Activated T-helper 1 cell treated with anti-CD3 and anti-CD28 coated beads, Interleukin-12 subunit alpha, Interleukin-12 subunit beta, Interleukin-2, Interleukin-4 antibody, amounts not matched to agents 30 ng/mL and 10 ng/mL and 1 ng/mL, durations not matched to agents 14 hours and 24 hours and 36 hours (primary cell): ENCODE results near the gene CD8B. TPM values are rescaled to one million over a fixed set of nuclear protein-coding genes. Genes with fewer than 3 reads are reported as not detected.
"Not testable (repeated sequence)": the region's sequence is repeated elsewhere in the genome, so short reads cannot be mapped to it uniquely, and the experiment has no call there.

ENCODE experiments used
- DNase-seq: peaks from one replicate; pipeline ENCODE4 v3.0.0; 2021; ENCODE audit warnings: low spot score
- H3K27ac Mint-ChIP-seq: one replicate; pipeline ENCODE4 v1.8.0; 2021; ENCODE audit warnings: mild to moderate bottlenecking, mixed read lengths
- H3K27me3 Mint-ChIP-seq: one replicate; pipeline ENCODE4 v1.8.0; 2022; ENCODE audit warnings: mild to moderate bottlenecking, moderate library complexity, mixed read lengths; ENCODE audit not compliant: insufficient read depth
- H3K36me3 Mint-ChIP-seq: one replicate; pipeline ENCODE4 v1.8.0; 2021; ENCODE audit warnings: low read depth, mixed read lengths
- H3K4me1 Mint-ChIP-seq: one replicate; pipeline ENCODE4 v1.8.0; 2021; ENCODE audit warnings: low read depth, mixed read lengths
- H3K4me3 Mint-ChIP-seq: one replicate; pipeline ENCODE4 v1.8.0; 2021; ENCODE audit warnings: mild to moderate bottlenecking, moderate library complexity, mixed read lengths
- H3K9me3 Mint-ChIP-seq: one replicate; pipeline ENCODE4 v1.8.0; 2021; ENCODE audit warnings: mixed read lengths
- intact Hi-C: fragments of 100-400 bp; cut with micrococcal nuclease; formaldehyde crosslinking; loops from one replicate; pipeline ENCODE4 v1.15.1; 2024
- total RNA-seq: library from RNA; stranded (reverse); gene quantifications from 2 replicates; pipeline ENCODE4 v1.2.3, GENCODE V29; 2022

CD8B gene
- total RNA-seq, result 0.86 and 1.5 TPM in 2 replicates

DNA sequence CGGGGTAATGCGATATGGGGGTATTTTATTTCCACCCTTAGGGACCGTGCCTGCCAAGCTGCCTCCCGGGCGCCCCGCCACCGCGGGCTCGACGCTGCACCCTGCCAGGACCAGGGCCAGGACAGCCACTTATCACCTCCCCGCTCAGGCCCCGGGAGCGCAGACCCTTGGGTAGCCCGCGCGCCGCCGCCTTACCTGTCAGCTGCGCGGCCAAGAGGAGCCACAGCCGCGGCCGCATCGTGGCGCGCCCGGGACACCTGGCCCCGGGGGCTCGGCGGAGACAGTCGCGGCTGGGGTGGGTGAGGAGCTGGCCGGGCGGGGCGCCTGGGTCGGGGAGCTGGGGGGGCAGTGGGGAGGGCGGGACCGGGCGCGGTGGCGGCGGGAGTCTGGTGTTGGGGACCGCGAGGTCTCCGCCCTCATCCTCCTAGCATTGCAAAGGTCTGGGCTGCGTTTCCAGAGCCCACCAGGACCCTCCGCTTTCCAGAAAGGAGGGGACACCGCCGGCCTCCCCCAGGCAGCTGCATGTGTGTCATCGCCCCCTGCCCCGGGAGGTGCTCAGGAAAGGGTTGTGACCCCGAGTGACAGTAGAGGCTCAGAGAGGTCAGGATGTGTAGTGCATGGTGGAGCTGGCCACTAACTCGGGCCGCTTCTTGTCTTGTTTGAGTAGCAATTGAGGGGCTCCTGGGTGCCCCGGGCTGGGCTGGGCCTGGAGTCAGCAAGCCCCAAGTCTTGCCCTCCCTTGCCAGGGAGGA, at the start of gene CD8B:
Gene CD8B, minus strand, starts transcription at position 259 of the 752 bp plus-strand sequence. Its CDS starts 21 bp downstream, at position 238.
- H3K9me3 Mint-ChIP-seq, H3K4me1 Mint-ChIP-seq, H3K36me3 Mint-ChIP-seq, intact Hi-C loops, H3K27ac Mint-ChIP-seq, DNase-seq: not testable (repeated sequence)
- Mint-ChIP-seq H3K4me3 (peak within 1 kb of the TSS; percentile 7), H3K27me3 (peaks cover 10% of the 10 kb centered on the region)

DNA sequence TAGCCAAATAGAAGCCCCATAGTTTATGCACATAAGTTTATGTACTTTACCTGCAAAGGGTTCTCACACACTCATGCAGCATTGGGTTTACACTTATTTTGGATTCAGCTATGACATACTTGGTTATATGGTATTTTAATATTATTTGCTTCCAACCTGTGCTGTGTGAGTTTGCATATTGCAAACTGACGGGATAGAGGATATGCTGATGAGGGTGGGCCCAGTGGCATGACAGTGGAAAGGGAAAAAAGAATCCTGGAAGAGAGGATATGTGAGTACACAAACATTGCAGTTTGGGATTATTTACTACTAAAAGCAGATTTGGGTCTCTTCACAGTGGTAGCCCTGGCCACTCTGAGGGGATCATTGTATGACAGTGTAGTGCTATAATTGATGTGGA, 44.2 kb upstream of the CD8B start:
- intact Hi-C loops, H3K9me3 Mint-ChIP-seq, H3K4me1 Mint-ChIP-seq, H3K27ac Mint-ChIP-seq, H3K4me3 Mint-ChIP-seq, H3K36me3 Mint-ChIP-seq, DNase-seq, H3K27me3 Mint-ChIP-seq: not testable (repeated sequence)

DNA sequence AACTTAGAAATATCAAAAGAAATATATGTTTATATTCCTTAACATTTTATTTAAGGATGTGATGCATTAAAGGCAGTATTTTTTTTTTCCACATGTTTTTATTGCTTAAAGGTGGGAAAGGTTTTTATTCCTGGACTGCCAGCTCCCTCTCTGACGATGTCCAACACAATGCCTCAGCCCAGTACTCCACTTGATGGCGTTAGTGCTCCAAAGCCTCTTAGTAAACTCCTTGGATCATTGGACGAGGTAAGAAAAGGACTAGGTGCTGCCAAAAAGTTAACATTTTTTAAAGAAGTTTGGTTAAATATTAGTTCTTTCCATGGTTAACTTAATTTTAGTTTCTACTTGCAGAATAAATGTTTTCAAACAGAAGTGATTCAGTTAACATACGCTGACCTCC, 39.0 kb upstream of the CD8B start:
- intact Hi-C loops, H3K36me3 Mint-ChIP-seq, H3K4me3 Mint-ChIP-seq, H3K27ac Mint-ChIP-seq, DNase-seq, H3K27me3 Mint-ChIP-seq, H3K9me3 Mint-ChIP-seq, H3K4me1 Mint-ChIP-seq: not testable (repeated sequence)

DNA sequence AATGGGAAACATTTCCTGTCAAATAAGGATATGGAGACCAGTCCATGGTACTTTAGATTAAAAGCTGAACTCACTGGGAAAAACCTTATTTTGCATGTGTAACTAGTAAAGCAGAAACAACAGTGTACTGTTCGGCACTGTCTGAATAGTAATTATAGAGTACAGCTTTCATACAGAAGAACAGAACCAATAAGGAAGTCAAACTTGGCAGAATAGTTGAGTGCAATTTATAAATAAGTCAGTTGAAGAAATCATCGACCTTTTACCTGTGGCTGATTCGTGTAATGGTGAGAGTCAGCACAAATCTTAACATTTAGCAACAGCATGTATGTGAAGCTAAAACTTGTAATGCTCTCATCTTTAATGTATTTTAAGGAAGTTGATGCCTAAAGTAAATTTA, 24.3 kb upstream of the CD8B start:
- H3K9me3 Mint-ChIP-seq, H3K4me3 Mint-ChIP-seq, H3K27me3 Mint-ChIP-seq, DNase-seq, H3K4me1 Mint-ChIP-seq, H3K27ac Mint-ChIP-seq, intact Hi-C loops, H3K36me3 Mint-ChIP-seq: not testable (repeated sequence)

DNA sequence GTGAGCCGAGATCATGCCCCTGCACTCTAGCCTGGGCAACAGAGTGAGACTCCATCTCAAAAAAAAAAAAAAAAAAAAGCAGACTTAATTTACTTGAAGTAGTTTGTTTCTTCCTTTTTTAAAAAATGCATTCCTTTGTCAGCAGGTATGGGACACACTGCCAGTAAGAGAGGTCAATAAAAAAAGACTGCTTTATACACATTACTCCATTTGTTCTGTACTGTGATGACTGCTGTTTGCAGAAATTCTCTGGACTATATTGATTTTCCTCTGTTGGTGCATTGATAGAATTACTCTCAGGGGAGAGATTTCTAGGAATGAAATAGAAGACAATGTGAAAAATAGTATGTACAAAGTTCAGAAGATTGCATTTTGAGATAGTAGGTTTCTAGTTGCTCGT, 21.2 kb upstream of the CD8B start:
- not testable (repeated sequence) for H3K36me3 Mint-ChIP-seq, H3K27ac Mint-ChIP-seq

DNA sequence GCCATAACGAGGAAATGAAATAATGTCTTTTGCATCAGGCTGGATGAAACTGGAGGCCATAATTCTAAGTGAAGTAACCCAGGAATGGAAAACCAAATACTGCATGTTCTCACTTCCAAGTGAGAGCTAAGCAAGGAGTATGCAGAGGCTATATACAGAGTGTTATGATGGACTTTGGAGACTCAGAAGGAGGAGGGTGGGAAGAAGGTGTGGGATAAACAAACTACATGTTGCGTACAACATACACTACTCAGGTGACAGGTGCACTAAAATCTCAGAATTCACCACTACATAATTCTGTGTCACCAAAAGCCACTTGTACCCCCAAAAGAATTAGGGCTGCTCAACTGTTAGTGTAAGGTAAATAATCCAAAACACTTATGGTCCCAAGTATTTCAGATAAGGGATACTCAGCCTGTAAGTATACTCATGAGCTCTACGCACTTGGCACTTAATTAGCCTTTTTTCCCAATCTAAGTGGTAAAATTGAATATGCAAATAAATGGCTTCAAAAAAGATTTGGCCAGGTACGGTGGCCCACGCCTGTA, 20.5 kb upstream of the CD8B start:
- H3K4me3 Mint-ChIP-seq, result not testable (repeated sequence)

More for the DNA sequence above, 21.2 kb upstream of the CD8B start:
- intact Hi-C loops, H3K27me3 Mint-ChIP-seq, H3K9me3 Mint-ChIP-seq, H3K4me3 Mint-ChIP-seq, DNase-seq, H3K4me1 Mint-ChIP-seq: not testable (repeated sequence)

DNA sequence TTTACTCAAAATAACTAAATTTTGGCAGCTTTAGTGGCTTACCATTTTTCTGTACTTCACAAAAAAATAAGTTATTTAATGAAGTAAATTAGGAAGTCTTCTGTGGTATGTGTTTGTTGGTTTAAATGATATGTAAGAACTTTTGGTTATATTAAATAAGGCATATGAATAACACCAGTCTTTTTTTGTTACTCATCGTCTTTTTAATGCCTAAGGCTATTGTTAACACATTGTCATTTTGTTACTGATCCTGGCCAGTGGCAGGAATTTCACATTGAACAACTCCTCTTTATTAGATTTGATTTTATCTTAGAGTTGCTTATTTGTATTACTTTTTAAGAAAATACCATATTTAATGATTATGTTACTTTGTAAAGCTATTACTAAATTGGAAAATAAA, 17.3 kb upstream of the CD8B start:
- H3K9me3 Mint-ChIP-seq, H3K36me3 Mint-ChIP-seq, H3K27ac Mint-ChIP-seq, intact Hi-C loops, H3K4me3 Mint-ChIP-seq, DNase-seq, H3K4me1 Mint-ChIP-seq: not testable (repeated sequence)
- H3K27me3 Mint-ChIP-seq, result peaks cover 14% of the 10 kb centered on the region

More for the DNA sequence above, 20.5 kb upstream of the CD8B start:
- DNase-seq, H3K27ac Mint-ChIP-seq, H3K4me1 Mint-ChIP-seq, intact Hi-C loops, H3K9me3 Mint-ChIP-seq, H3K27me3 Mint-ChIP-seq, H3K36me3 Mint-ChIP-seq: not testable (repeated sequence)

DNA sequence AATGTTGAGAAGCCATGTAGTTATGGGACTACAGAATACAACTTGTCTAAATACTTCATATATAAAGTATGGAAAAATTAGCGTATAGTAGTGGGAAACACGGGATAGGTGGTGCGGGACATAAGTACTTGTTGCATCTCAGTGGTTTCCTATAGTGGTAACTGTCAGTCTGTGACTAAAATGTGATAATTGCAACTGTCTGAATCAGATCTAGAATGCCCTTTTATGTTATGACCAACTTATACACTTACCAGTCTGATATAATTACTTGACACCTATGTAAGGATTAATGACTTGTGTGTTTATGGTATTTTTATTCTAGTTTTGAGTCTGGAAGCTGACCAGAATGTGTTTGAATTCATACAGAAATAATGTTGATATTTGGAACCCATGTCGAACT, 9.3 kb upstream of the CD8B start:
- H3K36me3 Mint-ChIP-seq, H3K4me3 Mint-ChIP-seq, H3K9me3 Mint-ChIP-seq, H3K4me1 Mint-ChIP-seq, DNase-seq, intact Hi-C loops, H3K27ac Mint-ChIP-seq: not testable (repeated sequence)
- H3K27me3 Mint-ChIP-seq, result peaks cover 15% of the 10 kb centered on the region

DNA sequence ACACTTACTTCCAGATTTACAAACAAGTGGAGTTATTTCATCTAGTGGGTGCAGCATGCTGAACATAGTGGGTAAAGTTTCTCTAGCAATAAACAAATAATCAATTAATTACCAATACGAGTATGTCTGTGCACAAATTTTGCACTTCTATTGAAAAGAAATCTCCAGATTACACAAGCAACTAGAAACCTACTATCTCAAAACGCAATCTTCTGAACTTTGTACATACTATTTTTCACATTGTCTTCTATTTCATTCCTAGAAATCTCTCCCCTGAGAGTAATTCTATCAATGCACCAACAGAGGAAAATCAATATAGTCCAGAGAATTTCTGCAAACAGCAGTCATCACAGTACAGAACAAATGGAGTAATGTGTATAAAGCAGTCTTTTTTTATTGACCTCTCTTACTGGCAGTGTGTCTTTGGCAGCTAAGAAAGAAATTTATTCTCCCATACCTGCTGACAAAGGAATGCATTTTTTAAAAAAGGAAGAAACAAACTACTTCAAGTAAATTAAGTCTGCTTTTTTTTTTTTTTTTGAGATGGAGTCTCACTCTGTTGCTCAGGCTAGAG, 7.3 kb upstream of the CD8B start:
- H3K4me1 Mint-ChIP-seq, H3K4me3 Mint-ChIP-seq, intact Hi-C loops, H3K36me3 Mint-ChIP-seq, H3K9me3 Mint-ChIP-seq, H3K27ac Mint-ChIP-seq, DNase-seq: not testable (repeated sequence)
- peaks cover 10% of the 10 kb centered on the region for H3K27me3 Mint-ChIP-seq

DNA sequence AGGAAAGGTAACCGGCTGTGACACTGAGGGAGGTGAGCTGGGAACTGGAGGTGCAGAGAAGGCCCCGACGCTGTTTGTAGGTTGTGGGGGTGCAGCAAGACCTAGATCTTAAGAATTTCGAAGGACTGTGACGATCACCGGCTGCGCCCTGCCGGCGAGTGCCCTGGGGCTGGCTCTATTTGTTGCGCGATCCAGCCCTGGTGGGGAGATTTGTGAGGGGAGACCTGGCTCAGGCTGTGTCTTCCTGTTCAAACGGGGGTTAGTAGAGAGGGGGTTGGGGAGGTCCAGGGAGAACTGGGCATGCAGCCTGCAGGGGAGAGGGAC, 656 bp upstream of the CD8B start:
- H3K9me3 Mint-ChIP-seq, H3K36me3 Mint-ChIP-seq, H3K4me1 Mint-ChIP-seq, intact Hi-C loops, H3K27ac Mint-ChIP-seq, DNase-seq, H3K4me3 Mint-ChIP-seq: not testable (repeated sequence)
- peaks cover 10% of the 10 kb centered on the region for H3K27me3 Mint-ChIP-seq

DNA sequence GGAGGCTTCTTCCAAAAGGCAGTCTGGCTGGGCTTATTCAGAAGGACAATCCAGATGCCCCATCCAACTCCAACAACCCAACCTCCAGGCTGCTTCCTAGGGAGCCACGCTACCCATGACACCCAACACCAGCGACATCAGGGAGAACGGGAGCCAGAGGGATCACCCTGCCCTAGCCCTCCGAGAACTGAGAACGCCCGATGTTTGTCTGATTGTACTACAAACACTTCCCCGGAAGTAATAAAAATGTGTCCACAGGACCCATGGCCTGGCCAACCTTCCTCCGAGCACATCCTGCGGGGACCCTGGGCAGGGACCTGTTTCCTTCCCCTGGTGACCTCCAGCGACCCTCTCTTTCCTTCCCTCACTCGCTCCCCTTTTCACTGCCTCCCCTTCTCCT, 511 bp downstream of the CD8B start:
- intact Hi-C loops, DNase-seq, H3K27ac Mint-ChIP-seq: not testable (repeated sequence)

DNA sequence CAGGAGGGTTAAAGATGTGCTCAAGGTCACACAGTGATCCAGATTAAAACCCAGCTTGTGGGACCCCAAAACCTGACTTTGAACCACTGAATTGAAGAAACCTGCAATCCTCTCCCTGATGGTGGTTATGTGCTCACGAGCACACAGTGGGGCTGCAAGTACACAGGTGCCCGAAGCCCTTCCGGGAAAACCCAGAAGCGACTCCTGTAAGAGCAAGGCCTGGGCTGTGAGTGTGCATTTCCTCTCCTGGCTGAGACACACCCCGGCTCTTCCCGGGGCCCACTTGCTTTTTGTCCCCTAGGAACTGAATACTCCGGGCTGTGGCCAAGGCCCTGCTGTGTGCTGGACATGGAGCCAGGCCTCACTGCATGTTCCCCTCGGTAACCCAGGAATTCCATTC, 1.1 kb downstream of the CD8B start:
- peaks cover 13% of the 10 kb centered on the region for H3K27me3 Mint-ChIP-seq
- H3K27ac Mint-ChIP-seq, DNase-seq, H3K4me3 Mint-ChIP-seq, H3K4me1 Mint-ChIP-seq, intact Hi-C loops, H3K9me3 Mint-ChIP-seq, H3K36me3 Mint-ChIP-seq: not testable (repeated sequence)

More for the DNA sequence above, 511 bp downstream of the CD8B start:
- not testable (repeated sequence) for H3K36me3 Mint-ChIP-seq, H3K4me1 Mint-ChIP-seq, H3K9me3 Mint-ChIP-seq
- Mint-ChIP-seq H3K4me3 (peak overlapping the region; percentile 7), H3K27me3 (peaks cover 10% of the 10 kb centered on the region)

DNA sequence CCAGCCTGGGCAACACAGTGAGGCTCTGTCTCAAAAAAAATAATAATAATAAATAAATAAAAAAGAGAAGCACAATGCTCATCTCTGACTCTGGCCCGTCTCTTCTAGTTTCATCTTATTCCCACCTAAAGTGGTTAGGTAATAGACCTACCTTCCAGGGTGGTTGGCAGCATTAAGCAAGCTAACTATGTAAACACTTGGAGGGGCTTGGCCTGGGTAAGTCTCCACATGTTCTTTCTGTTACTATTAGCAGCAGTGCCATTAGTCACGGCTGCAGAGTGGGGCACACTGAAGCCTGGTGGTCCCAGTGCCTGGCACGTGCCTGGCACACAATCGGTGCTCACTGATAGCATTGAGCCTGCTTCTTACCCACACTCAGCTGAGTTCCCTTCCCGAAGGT, 4.0 kb downstream of the CD8B start:
- H3K9me3 Mint-ChIP-seq, H3K4me3 Mint-ChIP-seq, DNase-seq, H3K4me1 Mint-ChIP-seq, H3K27ac Mint-ChIP-seq, intact Hi-C loops, H3K36me3 Mint-ChIP-seq: not testable (repeated sequence)
- peaks cover 15% of the 10 kb centered on the region for H3K27me3 Mint-ChIP-seq
